GM19467 (cell line): ENCODE data around the gene BCL7A.

Experiments used
- ATAC-seq: cut with Tn5 transposase; IDR thresholded peaks from one replicate; pipeline ENCODE4 v1.9.1; 2021; ENCODE audit warnings: mild to moderate bottlenecking, moderate library complexity; ENCODE audit not compliant: unreplicated experiment

BCL7A gene

DNA sequence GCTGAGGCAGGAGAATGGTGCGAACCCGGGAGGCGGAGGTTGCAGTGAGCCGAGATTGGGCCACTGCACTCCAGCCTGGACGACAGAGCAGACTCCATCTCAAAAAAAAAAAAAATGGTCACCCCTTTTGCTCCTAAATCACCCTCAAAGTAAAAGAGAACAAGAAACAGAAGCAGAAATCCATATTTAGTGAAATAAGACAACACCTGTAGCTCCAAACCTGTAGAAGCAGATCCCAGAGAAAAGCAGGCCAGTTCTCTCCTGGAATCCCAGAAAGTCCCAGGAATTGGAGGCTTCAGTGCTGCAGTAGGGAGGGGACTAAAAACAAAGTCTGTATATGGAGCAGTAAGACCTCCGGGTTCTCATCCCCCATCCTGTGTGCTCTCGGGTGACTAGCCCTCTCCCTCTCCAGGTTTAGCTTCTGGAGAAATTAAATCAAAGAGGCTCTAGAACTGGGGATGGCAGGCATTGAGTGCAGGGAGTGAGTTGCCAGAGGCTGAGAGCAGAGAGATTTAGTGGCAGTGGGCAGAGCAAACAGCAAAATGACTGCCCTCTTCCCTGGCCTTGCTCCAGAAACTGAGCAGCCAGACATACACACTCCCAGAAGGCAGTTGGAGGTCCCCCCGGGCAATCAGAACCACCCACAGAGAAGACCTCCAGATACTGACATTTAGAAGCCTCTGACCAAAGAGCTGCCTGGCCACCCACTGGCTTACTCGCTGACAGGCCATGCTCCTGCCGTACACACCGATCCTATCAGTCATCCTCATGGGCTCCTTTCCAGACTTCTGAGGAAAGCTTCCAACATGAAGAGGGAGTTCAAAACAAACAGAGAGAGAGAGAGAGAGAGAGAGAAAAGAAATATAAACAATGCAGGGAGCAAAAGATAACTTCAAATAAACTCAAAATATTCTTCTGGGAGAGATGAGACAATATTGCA, 50.6 kb downstream of the BCL7A start:
- no peak for ATAC-seq

DNA sequence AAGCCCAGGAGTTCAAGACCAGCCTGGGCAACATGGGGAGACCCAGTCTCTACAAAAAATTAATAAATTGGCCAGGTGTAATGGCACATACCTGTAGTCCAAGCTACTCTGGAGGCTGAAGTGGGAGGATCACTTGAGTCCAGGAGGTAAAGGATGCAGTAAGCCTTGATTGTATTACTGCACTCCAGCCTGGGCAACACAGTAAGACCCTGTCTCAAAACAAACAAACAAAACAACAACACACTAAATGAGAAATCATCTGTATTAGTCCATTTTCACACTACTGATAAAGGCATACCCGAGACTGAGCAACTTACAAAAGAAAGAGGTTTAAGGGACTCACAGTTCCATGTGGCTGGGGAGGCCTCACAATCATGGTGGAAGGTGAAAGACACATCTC, 52.1 kb downstream of the BCL7A start:
- no peak for ATAC-seq

DNA sequence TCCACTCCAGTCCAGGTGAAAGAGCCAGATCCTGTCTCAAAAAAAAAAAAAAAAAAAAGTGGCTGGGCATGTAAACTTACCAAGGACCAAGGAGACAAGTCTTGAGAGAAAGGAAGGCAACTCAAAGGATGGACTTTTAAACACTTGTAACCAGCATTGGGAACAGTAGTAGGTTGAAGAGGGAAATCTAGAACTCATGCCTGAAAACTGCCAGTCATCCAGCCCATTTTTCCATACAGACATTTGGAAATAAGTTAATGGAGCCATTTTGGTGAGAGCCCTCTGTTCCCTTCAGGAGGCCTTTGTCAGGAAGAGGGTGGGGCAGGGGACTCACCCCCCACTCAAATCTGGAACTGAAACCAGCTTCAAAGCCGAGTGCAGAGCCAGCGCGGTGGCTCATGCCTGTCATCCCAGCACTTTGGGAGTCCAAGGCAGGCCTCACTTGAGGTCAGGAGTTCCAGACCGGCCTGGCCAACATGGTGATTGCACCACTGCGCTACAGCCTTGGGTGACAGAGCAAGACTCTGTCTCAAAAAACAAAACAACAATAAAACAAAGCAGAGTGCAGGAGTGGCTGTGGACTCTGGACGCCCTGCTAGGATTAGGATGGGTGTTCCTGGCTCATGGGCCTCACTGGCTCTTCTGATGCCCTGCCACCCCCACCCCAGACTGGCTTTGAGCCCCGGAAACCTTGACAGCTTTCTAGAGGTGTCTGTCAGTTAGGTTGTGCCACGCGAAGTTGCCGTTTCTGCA, 55.2 kb downstream of the BCL7A start:
- ATAC-seq: no peak

DNA sequence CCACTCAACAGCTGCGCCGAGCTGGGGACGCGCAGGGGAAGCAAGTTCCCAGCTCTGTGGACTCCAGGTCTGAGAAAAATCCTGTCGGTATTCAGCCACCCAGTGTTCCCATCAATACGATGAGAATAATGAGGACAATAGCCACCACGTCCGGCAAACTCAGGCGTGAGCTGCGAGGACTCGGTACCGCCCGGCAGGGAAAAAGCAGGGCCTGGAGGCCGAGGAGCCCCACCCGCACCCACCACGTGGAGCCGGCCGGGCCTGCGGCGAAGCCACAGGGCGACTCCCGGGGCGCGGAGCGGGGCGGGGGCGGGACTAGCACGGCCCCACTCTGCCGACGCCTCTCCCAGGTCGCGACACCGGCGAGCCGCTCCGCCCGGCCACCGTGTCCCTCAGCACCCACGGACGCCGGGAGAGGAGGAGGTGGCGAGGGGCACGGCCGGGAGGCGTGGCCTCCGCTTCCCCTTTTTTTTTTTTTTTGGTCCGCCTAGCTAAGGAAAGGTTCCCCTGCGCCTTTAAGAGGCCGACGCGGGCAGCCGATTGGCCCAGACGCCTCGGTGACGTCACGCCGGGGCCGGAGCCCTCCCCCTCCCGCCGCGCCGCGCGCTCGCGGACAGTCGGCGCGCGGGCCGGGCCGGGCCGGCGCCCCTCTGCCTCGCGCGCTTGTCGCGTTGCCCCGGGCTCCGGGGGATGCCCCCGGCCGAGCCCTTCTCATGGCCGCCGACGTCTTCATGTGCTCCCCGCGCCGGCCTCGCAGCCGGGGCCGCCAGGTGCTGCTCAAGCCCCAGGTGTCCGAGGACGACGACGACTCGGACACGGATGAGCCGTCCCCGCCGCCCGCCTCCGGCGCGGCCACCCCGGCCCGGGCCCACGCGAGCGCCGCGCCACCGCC, 56.7 kb downstream of the BCL7A start, which contains the start of gene MLXIP:
Gene MLXIP (plus strand): TSS at position 616 of the 892 bp plus-strand sequence. CDS start 98 bp downstream, at position 714.
- peak; percentile 62 for ATAC-seq

DNA sequence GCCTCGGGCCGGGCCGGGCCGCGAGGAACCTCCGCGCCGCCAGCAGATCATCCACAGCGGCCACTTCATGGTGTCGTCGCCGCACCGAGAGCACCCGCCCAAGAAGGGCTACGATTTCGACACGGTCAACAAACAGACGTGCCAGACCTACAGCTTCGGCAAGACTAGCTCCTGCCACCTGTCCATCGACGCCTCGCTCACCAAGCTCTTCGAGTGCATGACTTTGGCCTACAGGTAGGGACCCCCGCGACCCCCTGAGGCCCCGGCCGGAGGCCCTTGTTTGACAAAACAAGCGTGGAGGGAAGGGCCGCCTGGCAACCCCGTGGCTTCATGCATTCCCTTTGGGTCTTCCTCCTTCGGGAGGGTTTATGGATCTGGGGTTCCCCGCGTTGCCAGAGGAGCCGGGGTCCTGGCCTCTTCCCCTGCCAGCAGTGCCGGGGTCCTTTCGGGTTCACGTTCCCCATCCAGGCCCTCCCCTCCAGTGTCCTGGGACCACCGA, 57.4 kb downstream of the BCL7A start:
- no peak for ATAC-seq

DNA sequence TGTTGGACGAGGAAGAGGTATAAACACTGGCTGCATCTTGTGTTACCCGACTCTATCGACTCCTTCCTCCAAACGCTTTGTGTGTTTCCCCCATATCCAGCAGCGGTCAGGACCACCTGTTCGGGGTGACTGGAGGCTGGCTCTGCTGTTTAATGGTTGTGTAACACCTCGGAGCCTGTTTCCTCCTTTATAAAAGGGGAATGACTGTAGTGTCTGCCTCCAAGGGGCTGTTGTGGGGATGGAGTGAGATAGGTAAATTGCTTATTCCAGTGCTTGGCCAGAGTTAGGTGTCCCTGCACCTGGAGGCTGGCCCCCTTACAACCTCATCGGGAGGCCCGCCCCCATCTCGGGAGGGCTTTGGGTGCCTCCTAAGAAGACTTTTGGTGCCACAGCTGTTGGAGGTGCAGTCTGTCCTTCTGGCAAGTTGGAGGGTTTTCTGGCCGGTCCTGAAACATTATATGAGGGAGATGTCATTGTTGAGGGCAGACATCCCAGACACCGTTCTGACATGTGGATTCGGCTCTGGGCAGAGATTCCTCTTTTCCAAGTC, 57.9 kb downstream of the BCL7A start:
- no peak for ATAC-seq

DNA sequence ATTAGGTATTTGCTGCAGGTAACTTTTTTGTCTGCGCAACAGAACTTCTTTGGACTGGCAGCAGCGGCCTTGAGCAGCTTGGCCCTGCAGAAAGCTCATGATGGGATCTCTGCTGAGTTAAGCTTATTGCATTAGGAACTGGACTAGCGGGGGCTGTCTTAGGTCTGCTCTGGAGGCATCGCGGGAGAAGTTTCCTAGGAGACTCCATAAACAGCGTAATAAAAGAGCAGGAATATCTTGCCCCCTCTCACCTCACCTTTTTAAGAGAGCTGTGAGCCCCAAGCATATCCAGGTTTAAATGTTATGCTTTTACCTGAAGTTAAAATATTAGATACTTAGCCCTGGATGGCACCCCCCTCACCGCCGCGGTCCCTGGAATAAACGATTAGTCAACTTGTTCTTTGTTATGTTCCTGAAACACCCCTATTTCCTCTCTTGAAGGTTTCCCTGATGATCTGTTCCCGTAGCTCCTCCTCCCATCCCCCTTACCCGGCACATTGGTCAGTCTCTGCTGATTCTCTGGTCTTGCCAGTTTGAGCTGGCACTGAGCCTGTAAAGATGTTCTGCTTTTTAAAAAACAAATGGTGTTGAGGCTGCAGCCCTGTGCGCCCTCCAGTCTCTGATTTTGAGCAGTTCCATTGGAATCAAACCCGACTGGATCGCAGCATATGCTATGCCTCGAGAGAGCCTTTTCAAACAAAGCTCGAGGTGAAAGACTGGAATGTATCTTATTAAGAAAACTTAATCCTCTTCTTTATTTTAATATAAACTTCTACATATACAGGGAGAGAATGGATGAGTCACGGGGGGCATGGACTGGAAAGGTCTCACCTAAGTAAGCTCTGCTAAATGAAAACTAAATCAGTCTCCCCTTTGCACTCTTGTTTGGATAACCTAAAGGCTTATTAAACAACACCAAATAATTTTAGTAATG, 58.7 kb downstream of the BCL7A start:
- no peak for ATAC-seq

DNA sequence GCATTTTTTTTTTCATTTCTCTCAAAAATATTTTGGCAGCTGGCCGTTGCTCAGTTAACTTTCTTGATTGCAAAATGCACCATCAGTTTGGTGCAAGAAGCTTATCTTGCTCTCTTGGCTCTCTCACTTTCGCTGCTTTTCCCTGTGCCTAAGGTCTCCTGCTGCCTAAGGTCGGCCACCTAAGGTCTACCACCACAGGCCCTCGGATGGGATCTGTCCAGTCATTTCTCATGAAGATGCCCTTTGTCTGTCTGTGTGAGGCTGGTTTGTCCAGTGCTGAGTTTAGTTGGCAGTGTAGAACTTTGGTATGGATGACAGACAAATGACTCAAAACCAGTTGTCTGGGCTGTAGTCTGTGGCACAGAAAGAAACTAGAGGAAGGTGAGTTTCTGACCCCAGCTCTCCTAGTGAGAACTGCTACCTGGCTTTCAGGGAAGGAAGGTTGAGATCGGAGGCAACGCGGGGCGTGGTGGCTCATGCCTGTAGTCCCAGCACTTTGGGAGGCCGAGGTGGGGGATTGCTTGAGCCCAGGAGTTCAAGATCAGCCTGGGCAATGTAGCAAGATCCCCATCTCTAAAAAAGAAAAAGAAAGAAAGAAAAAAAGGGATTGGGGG, 59.5 kb downstream of the BCL7A start:
- no peak for ATAC-seq

DNA sequence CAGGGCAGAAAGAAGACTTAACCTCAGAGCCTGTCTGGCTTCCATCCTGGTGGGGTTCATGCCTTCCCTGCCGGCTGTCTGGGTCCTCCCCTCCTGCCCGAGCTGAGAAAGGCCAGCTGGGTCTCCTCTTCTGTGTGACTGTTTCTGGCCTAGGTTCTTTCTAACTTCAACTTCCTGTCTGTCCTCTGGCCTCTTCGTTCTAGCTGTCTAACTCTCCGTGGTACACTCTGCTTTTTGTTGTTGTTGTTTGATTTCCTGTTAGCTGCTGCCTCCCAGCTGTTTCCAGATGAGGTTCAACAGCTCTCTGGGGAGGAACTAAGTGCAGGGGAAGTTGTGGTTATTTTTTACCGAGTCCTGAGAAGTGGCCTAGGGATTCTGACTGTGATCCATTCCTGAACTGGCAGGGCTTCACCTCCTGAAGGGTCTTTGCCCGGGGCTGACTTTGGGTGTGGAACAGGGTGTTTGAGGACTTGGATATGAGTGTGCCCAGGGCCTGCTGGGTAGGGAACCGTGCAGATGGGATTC, 60.1 kb downstream of the BCL7A start:
- ATAC-seq: peak; percentile 43

DNA sequence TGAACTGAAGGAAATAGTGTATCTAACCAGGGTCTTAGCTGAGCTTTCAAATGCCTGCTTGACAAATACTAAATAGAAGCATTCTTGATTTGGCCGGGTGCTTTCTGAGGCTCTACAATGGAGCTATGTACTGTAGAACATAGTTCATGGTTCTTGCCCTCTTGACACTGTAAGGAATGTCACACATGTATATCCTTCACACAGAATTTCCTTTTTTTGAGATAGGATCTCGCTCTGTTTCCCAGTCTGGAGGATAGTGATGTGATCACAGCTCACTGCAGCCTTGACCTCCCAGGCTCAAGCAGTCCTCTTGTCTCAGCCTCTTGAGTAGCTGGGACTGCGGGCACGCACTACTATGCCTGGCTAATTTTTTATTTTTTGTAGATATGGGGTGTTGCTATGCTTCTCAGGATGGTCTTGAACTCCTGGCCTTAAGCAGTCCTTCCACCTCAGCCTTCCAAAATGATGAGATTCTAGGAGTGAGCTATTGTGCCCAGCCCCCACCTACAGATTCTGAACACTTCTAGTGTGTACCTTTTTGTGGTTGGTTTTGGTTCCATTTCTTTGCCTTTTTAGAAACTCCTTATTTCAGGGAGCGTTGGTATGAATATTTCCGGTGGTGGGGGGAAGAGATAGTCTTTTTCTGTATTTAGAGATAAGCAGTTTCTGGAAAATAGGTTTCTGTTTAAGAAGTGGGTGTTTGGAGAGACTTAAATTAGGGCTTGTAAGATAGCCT, 61.1 kb downstream of the BCL7A start:
- no peak for ATAC-seq

DNA sequence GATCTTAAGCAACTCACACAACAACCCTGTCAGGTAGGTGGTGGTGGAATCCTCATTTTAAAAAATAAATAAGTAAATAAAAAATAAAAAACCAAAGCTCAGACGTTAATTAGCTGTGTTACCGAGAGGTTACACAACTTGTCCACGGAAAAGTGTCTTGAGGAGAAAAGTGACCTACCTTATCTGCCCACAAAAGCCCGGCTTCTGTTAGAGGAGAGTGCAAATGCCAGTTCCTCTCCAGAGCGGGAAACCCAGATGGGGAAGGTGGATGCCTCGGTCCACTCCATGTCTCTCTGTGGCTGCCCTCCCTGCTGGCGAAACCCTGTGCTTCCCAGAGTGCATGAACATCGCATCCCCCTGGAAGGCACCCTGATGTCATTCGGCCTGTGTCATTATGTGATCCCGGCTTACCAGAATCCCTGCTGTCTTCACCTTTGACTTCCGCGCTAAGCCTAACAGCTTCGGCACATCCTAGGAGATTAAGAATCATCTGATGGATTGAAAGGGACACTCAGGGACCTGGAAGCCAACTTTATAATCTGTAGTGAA, 63.2 kb downstream of the BCL7A start:
- no peak for ATAC-seq

DNA sequence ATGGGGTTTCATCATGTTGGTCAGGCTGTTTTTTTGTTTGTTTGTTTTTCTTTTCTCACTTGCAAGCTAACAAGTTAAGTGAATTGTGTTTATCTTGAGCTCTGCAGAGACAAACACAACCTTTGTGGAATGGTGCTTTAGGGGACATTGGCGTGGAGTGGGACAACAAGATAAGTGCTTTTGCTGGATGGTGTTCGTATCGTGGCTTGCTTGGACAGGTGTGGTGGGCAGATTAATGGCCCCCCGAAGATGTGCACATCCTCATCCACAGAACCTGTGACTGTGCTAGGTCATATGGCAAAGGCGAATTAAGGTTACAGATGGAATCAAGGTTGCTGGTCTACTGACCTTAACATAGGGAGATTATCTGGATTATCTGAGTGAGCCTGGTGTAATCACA, 63.9 kb downstream of the BCL7A start:
- no peak for ATAC-seq

DNA sequence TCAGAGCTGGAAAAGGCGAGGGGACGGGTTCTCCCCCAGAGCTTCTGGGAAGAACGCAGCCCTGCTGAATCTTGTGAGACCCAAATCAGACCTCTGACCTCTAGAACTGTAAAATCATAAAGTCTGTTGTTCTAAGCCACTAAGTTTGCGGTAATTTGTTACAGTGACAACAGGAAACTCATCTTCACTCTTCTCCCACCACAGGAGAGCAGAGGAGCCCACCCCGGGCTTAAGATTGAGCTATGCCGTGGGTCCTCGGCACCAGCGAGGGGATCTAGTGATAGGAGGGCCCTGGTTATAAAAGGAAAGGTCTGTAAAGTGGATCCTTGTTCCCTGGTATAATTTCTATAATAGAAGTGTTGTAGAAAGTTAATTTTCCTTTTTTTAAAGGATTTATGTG, 64.4 kb downstream of the BCL7A start:
- ATAC-seq: no peak

DNA sequence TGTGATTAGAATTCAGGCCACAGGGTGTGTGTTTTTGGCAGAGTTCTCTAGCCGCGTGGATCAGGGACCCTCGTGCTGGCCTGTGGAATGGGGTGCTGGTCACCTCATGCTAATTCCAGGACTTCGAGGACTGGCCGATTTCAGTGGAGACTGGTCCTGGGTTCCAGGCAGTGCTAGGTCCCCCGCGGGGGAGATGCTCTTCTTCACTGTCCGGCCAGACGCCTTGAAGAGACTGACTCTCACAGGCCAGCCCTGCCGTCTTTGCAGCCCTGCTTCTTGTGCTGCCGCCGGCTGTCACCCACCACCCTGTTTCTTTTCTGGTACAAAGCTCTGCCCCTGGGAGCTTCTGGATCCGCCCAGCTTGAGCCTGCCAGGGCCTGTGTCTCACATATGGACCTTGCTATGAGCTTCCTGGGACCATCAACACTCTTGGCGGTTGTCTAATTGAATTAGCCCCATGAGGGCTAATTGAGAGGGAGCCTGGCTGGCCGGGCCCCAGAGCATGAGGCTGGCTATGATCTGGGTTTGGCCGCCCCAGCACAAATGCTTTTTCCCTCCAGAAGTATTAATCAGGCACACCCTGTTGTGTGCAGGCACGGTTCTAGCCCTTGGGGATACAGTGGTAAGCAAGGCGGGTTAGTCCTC, 65.1 kb downstream of the BCL7A start:
- no peak for ATAC-seq

DNA sequence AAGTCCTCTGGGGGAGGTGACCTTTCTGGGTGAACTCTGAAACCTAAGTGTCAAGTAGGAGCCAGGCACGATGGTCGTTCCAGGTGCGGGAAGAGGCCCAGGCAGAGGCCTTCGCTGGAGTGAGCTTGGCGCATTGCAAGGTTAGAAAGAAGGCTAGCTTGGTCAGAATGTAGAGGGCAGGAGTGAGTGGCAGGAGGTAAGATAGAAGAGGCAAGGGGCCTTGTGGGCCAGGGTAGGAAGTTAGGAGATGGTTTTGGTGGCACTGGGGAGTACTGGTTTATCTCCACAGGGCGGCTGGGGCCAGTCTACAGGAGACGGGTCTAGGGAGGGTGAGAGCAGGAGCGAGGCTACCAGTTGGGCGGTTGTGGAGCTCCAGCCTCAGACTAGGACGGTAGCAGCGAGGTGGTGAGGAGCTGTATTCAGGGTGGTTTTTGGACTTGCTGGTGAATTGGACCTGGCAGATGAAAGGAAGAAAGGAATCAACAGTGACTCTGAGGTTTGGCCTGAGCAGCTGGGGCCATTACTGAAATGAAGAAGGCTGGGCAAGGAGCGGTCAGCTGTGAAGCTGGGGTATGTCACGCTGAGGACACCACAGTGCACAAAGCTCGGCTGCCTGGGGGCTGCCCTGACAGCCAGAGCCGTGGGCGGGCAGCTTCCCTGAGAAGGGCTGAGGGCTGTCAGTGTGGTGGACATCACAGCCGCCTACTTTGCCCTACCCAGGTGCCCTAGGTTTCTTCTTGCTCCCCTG, 65.9 kb downstream of the BCL7A start:
- no peak for ATAC-seq

DNA sequence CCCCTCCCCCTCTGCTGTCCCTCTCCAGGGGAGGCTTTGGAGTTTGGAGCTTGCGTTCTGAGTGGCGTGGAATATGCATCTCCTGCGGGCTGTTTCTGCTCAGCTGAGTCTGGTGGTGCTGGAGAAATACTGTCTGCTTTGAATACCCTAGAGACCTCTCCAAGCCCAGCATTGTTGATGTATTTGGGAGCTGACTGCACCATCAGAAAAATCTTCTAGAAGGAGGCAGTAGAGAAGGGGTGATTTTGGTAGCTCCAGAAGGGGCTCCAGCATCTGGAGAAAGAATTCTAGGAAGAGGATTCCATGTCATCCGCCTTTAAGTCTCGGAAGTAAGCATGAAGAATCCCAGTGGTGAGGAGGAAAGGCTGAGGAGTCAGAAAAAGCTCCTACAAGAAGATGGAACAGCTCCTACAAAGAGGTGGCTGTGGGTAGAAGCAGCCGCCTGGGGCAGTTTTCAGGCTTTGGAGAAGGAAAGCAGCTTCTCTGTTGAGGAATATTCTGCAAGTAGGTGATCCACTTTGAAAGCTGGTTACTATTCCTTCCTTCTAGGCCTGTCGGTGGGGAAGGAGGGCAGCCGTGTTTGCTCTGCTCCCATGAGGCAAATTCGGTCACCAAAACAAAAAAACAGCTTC, 66.6 kb downstream of the BCL7A start:
- no peak for ATAC-seq
